ENCODE data around the gene TNRC6B. TPM values are rescaled to one million over a fixed set of nuclear protein-coding genes. Genes with fewer than 3 reads are reported as not detected.
"Not testable (repeated sequence)": the region's sequence is repeated elsewhere in the genome, so short reads cannot be mapped to it uniquely, and the experiment has no call there.

Gene TNRC6B
- total and polyA plus RNA-seq, 2 experiments from 2014 or later, result 23.7 to 25.8 TPM

DNA sequence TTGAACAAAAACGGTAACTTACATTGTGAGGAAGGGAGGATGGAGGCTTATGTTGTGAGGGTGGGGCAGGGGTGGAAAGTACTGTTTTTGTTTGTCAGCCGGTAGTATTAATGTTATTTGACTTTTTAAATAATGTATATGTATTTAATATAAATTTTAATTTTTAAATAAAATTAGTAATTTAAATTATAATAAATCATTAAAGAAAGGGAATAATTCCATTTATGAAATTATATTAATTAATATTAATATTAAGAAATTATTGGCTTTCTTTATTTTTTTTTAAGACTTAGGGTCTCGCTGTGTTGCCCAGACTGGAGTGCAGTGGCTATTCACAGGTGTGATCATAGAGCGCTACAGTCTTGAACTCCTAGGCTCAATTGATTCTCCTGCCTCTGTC is 24.0 kb upstream of the TNRC6B start:
- TF ChIP-seq, protein P1, sequence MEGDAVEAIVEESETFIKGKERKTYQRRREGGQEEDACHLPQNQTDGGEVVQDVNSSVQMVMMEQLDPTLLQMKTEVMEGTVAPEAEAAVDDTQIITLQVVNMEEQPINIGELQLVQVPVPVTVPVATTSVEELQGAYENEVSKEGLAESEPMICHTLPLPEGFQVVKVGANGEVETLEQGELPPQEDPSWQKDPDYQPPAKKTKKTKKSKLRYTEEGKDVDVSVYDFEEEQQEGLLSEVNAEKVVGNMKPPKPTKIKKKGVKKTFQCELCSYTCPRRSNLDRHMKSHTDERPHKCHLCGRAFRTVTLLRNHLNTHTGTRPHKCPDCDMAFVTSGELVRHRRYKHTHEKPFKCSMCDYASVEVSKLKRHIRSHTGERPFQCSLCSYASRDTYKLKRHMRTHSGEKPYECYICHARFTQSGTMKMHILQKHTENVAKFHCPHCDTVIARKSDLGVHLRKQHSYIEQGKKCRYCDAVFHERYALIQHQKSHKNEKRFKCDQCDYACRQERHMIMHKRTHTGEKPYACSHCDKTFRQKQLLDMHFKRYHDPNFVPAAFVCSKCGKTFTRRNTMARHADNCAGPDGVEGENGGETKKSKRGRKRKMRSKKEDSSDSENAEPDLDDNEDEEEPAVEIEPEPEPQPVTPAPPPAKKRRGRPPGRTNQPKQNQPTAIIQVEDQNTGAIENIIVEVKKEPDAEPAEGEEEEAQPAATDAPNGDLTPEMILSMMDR (IDR thresholded peaks at IDR 0.05; ENCODE audit: poor library complexity), result no peak
- TF ChIP-seq EZH2 (IDR thresholded peaks at IDR 0.05; ENCODE audit: borderline replicate concordance), result no peak
- TF ChIP-seq EZH2phosphoT487 (IDR thresholded peaks at IDR 0.05; ENCODE audit: low read depth, severe bottlenecking, unreplicated experiment), result no peak
- DNase-seq (ENCODE audit: low spot score), result no peak
- 92% methylated on average over 4 of the region's 4 CpGs for WGBS (ENCODE audit: low lambda C conversion rate, missing lambda C conversion rate)
- H3K9me3 ChIP-seq (ENCODE audit: low read depth), result no peaks in the 10 kb centered on the region
- H3K4me1 ChIP-seq (ENCODE audit: insufficient read depth), result peaks cover 3% of the 10 kb centered on the region
- H3K79me2 ChIP-seq, result no peaks in the 10 kb centered on the region
- no peak overlapping the region for H3K4me2 ChIP-seq
- H3K4me3 ChIP-seq, result no peak overlapping the region
- H4K20me1 ChIP-seq (ENCODE audit: insufficient read depth, poor library complexity, severe bottlenecking), result no peaks in the 10 kb centered on the region
- no peaks in the 10 kb centered on the region for H3K9me2 ChIP-seq (replicated peaks; ENCODE audit: insufficient read depth)
- no peaks in the 10 kb centered on the region for H3K36me3 ChIP-seq (replicated peaks; ENCODE audit: insufficient read depth, low read depth)
- H2AFZ ChIP-seq, result no peak overlapping the region
- H3K27me3 ChIP-seq, result no peaks in the 10 kb centered on the region
- H3K27ac ChIP-seq, result no peak overlapping the region

- TF ChIP-seq EZH2phosphoT487 (IDR thresholded peaks at IDR 0.05; ENCODE audit: low read depth, severe bottlenecking, unreplicated experiment), result no peak
- H2AFZ ChIP-seq, result no peak overlapping the region
- H3K9me3 ChIP-seq (ENCODE audit: low read depth), result no peaks in the 10 kb centered on the region
- no peaks in the 10 kb centered on the region for H3K79me2 ChIP-seq
- peak overlapping the region; percentile 62 for H3K27ac ChIP-seq
- no peaks in the 10 kb centered on the region for H3K36me3 ChIP-seq (replicated peaks; ENCODE audit: insufficient read depth, low read depth)
- WGBS (ENCODE audit: low lambda C conversion rate, missing lambda C conversion rate), result 15% methylated on average over 7 of the region's 7 CpGs
- H3K4me2 ChIP-seq, result peak overlapping the region; percentile 34
- no peak overlapping the region for H3K4me3 ChIP-seq
- H3K27me3 ChIP-seq, result no peaks in the 10 kb centered on the region
- H3K9me2 ChIP-seq (replicated peaks; ENCODE audit: insufficient read depth), result no peaks in the 10 kb centered on the region
- H3K4me1 ChIP-seq (ENCODE audit: insufficient read depth), result peaks cover 3% of the 10 kb centered on the region
- no peaks in the 10 kb centered on the region for H4K20me1 ChIP-seq (ENCODE audit: insufficient read depth, poor library complexity, severe bottlenecking)
- peak; percentile 77 for DNase-seq (ENCODE audit: low spot score)
These were observed 21.7 kb upstream of the TNRC6B start for GRCh38 chr22:40156001-40156516.

- Histone ChIP-seq H3K4me2 (peak overlapping the region; percentile 34), H3K27ac (peak overlapping the region; percentile 62)
- not testable (repeated sequence) for H3K79me2 ChIP-seq; DNase-seq (ENCODE audit: low spot score); H2AFZ ChIP-seq; H3K4me1 ChIP-seq (ENCODE audit: insufficient read depth); H4K20me1 ChIP-seq (ENCODE audit: insufficient read depth, poor library complexity, severe bottlenecking); H3K36me3 ChIP-seq (replicated peaks; ENCODE audit: insufficient read depth, low read depth); H3K9me2 ChIP-seq (replicated peaks; ENCODE audit: insufficient read depth); H3K4me3 ChIP-seq; H3K9me3 ChIP-seq (ENCODE audit: low read depth); H3K27me3 ChIP-seq
- WGBS (ENCODE audit: low lambda C conversion rate, missing lambda C conversion rate), result 92% methylated on average over 6 of the region's 6 CpGs
These were observed 21.0 kb upstream of the TNRC6B start for GRCh38 chr22:40156682-40157081.

GRCh38 chr22:40157330-40157945 is 20.3 kb upstream of the TNRC6B start:
- Histone ChIP-seq H3K36me3 (replicated peaks; ENCODE audit: insufficient read depth, low read depth) (no peaks in the 10 kb centered on the region), H3K4me3 (no peak overlapping the region), H4K20me1 (ENCODE audit: insufficient read depth, poor library complexity, severe bottlenecking) (no peaks in the 10 kb centered on the region), H3K27ac (peak overlapping the region; percentile 62), H3K27me3 (no peaks in the 10 kb centered on the region), H3K4me2 (no peak overlapping the region), H3K9me2 (replicated peaks; ENCODE audit: insufficient read depth) (no peaks in the 10 kb centered on the region), H3K4me1 (ENCODE audit: insufficient read depth) (peaks cover 3% of the 10 kb centered on the region), H3K9me3 (ENCODE audit: low read depth) (no peaks in the 10 kb centered on the region), H3K79me2 (no peaks in the 10 kb centered on the region), H2AFZ (no peak overlapping the region)
- TF ChIP-seq EZH2 (IDR thresholded peaks at IDR 0.05; ENCODE audit: borderline replicate concordance) (no peak), EZH2phosphoT487 (IDR thresholded peaks at IDR 0.05; ENCODE audit: low read depth, severe bottlenecking, unreplicated experiment) (no peak)
- TF ChIP-seq, protein P1 (IDR thresholded peaks at IDR 0.05; ENCODE audit: poor library complexity), result no peak
- WGBS (ENCODE audit: low lambda C conversion rate, missing lambda C conversion rate), result 82% methylated on average over 4 of the region's 4 CpGs
- DNase-seq (ENCODE audit: low spot score), result no peak
